Progenitor cell of endocrine pancreas (in vitro differentiated cells): ENCODE data around the gene KANSL1. TPM values are rescaled to one million over a fixed set of nuclear protein-coding genes. Genes with fewer than 3 reads are reported as not detected.

Experiments
- DNase-seq: peaks from one replicate; pipeline ENCODE4 v3.0.0; 2021; ENCODE audit warnings: low spot score; ENCODE audit not compliant: unreplicated experiment
- H3K27ac Mint-ChIP-seq: 2 replicates; pipeline ENCODE4 v1.8.0; 2021; ENCODE audit warnings: mild to moderate bottlenecking, moderate library complexity, mixed read lengths
- H3K27me3 Mint-ChIP-seq: 2 replicates; pipeline ENCODE4 v1.8.0; 2021; ENCODE audit warnings: mixed read lengths
- H3K36me3 Mint-ChIP-seq: 2 replicates; pipeline ENCODE4 v1.8.0; 2022; ENCODE audit warnings: mixed read lengths; ENCODE audit not compliant: insufficient read depth
- H3K4me1 Mint-ChIP-seq: 2 replicates; pipeline ENCODE4 v1.8.0; 2021; ENCODE audit warnings: low read depth, mixed read lengths
- H3K4me3 Mint-ChIP-seq: 2 replicates; pipeline ENCODE4 v1.8.0; 2021; ENCODE audit warnings: low read depth, mild to moderate bottlenecking, moderate library complexity, mixed read lengths
- H3K9me3 Mint-ChIP-seq: 2 replicates; pipeline ENCODE4 v1.8.0; 2021; ENCODE audit warnings: low read depth, mixed read lengths
- total RNA-seq: library from RNA; stranded (reverse); gene quantifications from 2 replicates; pipeline ENCODE4 v1.2.1, GENCODE V29; 2021
- TF ChIP-seq, protein P1 (sequence below): fragments of 200-600 bp; sonication (generic); IDR thresholded peaks from one replicate; pipeline ENCODE4 v1.5.0; 2021; ENCODE audit warnings: antibody characterized with exemption, mild to moderate bottlenecking; ENCODE audit not compliant: unreplicated experiment

KANSL1 gene
- total RNA-seq, 1 donor from 2014 or later, result 173 TPM

DNA sequence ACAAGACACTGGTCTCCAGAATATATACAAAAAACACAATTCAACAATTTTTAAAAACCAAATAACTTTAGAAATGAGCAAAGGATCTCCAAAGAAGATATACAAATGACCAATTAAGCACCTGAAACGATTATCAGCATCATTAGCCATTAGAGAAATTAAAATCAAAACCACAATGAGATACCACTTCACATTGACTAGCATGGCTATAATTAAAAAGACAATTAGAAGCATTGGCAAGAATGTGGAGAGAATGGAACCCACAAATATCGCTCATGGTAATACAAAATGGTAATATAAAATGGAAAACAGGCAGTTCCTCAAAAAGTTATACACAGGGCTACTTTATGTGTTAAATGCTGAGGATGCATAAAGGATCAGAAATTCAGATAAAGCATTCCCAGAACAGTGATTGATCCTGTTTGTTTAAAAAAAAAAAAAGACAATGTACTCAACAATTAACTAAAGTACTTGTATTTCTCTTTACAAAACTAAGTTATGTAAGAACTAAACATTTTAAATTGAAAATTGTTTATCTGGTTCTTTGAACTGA is 52.5 kb downstream of the KANSL1 start:
- Mint-ChIP-seq H3K4me1 (peaks cover 14% of the 10 kb centered on the region), H3K27ac (no peak overlapping the region), H3K27me3 (no peaks in the 10 kb centered on the region), H3K36me3 (peaks cover 7% of the 10 kb centered on the region), H3K9me3 (no peaks in the 10 kb centered on the region), H3K4me3 (no peak overlapping the region)
- TF ChIP-seq, protein P1, sequence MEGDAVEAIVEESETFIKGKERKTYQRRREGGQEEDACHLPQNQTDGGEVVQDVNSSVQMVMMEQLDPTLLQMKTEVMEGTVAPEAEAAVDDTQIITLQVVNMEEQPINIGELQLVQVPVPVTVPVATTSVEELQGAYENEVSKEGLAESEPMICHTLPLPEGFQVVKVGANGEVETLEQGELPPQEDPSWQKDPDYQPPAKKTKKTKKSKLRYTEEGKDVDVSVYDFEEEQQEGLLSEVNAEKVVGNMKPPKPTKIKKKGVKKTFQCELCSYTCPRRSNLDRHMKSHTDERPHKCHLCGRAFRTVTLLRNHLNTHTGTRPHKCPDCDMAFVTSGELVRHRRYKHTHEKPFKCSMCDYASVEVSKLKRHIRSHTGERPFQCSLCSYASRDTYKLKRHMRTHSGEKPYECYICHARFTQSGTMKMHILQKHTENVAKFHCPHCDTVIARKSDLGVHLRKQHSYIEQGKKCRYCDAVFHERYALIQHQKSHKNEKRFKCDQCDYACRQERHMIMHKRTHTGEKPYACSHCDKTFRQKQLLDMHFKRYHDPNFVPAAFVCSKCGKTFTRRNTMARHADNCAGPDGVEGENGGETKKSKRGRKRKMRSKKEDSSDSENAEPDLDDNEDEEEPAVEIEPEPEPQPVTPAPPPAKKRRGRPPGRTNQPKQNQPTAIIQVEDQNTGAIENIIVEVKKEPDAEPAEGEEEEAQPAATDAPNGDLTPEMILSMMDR, result no peak
- no peak for DNase-seq

DNA sequence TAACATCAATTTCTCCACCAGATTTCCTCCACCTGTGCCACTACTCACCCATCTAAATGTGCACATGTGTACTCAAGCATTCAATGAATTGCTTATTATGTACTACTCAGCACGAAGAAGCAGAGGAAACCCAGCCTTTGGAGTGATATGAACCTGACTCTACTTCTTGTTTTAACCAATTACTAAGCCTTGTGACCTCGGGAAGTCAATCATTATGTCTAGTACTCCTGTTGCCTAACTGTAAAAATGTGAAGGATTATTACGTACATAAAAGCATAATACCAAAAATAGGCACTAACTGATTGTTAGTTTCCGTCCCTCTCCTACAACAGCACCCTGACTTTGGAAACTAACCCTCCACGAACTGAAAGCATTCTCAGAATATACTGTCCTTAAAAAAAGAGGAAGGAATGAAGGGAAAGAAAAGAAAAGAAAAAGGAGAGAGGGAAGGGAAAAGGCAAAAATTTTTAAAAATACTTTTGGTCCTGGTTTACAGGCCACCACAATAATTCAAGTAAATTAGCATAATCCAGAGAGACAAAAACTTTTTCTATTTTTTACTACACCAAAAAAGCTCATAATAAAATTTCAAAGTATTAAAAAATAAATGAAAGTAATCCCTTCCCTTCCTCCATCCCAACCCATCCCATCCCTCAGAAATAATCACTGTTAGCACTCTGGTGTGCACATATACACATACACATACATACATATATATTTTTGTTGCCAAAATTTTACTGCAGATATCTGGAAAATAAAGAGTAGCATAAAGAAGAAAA is 53.6 kb downstream of the KANSL1 start:
- Mint-ChIP-seq H3K4me3 (no peak overlapping the region), H3K27ac (peak overlapping the region; percentile 5), H3K27me3 (no peaks in the 10 kb centered on the region), H3K9me3 (no peaks in the 10 kb centered on the region), H3K4me1 (peaks cover 10% of the 10 kb centered on the region), H3K36me3 (peaks cover 7% of the 10 kb centered on the region)
- DNase-seq, result no peak
- TF ChIP-seq, protein P1, result no peak

DNA sequence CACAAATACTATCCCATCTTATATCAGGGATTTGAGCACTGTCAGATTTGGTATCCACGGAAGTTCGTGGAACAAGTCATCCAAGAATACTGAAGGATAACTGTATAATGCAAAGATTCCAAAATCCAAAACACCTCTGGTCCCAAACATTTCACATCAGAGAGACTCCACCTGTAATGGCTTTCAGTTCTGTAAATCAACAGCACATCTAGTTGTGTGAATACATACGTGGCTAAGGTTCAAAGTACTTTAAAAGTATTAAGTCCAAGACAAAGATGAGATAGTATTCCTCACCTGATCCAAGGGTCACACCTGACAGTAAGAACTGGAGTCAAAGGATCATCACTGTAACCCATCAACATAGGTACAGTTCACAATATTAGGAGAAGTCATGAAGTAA is 54.8 kb downstream of the KANSL1 start:
- Mint-ChIP-seq H3K4me1 (peaks cover 7% of the 10 kb centered on the region), H3K27me3 (no peaks in the 10 kb centered on the region), H3K36me3 (peaks cover 9% of the 10 kb centered on the region), H3K9me3 (no peaks in the 10 kb centered on the region), H3K27ac (no peak overlapping the region), H3K4me3 (no peak overlapping the region)
- TF ChIP-seq, protein P1, result no peak
- DNase-seq, result no peak

DNA sequence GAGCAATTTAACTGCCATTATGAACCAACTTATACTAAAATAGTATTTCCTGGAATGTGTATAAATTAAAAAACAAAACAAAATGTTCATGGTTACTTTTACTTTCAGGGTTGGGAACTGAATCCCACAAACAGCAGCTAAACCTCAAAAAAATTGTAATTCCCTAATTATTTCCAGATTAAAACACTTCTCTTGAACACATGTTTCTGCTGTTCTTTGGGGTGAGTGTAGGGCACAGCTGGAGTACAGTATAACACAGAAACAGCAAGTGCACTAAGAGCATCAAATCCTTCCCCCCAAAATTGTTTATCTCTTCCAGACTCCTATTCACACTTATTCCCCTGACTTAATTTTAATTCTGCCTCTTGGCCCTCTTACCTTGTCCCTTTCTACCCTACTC is 56.4 kb downstream of the KANSL1 start:
- no peaks in the 10 kb centered on the region for H3K27me3 Mint-ChIP-seq
- H3K36me3 Mint-ChIP-seq, result peaks cover 9% of the 10 kb centered on the region
- H3K9me3 Mint-ChIP-seq, result no peaks in the 10 kb centered on the region
- H3K27ac Mint-ChIP-seq, result no peak overlapping the region
- no peak for DNase-seq
- TF ChIP-seq, protein P1, result no peak
- peaks cover 7% of the 10 kb centered on the region for H3K4me1 Mint-ChIP-seq
- no peak overlapping the region for H3K4me3 Mint-ChIP-seq

DNA sequence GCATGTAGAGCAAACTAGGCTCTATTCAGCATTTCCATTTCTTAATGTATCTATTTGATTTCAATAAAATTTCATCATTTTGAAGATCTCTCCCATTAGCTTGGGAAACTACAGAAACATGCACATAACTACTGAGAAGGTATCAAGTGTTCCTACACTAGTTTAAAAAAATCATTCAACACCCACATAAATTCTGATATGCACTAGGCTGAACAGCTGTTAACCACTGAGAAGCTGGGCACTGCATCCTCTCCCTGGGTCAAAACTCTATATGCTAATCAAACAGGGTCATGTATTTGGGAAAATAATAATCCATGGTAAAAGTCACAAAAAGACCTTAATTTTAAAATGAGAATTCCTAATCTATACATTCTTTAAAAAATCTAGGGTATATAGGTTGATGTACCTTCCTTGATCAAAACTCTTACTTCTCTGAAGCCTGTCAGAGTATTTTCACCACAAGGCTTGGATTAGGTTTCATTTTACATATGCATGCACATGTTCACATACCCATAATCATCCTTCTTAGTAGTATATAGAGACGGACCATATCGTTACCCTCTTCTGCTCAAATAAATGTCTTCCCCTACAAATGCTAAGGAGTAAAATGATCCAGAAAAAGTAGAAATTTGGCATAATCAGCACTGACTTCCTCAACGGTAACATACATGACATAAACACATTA is 57.2 kb downstream of the KANSL1 start:
- TF ChIP-seq, protein P1, result no peak
- Mint-ChIP-seq H3K27ac (no peak overlapping the region), H3K9me3 (no peaks in the 10 kb centered on the region), H3K4me3 (no peak overlapping the region), H3K36me3 (peaks cover 9% of the 10 kb centered on the region), H3K27me3 (no peaks in the 10 kb centered on the region), H3K4me1 (peaks cover 8% of the 10 kb centered on the region)
- no peak for DNase-seq
